Transverse colon (tissue), 4 donors: Measurements from ENCODE around the gene CDK5RAP3.
A peak's percentile ranks its signal among the peaks of the same experiment; 100 is the strongest.

Source experiments
- POLR2A ChIP-seq: fragments of 450-650 bp; IDR thresholded peaks from one replicate; pipeline ENCODE4 v1.6.1; 2016; ENCODE audit warnings: antibody characterized with exemption, mild to moderate bottlenecking, moderate library complexity
- POLR2AphosphoS5 ChIP-seq, 3 donors: sonication (generic); formaldehyde crosslinking; IDR thresholded peaks; one replicate each; pipeline ENCODE4 v1.6.1; 2016; ENCODE audit warnings: antibody characterized with exemption in 3 of 3
- TF ChIP-seq, protein P1 (sequence below), 5 experiments: fragments of 200-600 bp in 3 of 5; fragments of 450-650 bp in 2 of 5; sonication (generic) in 3 of 5; IDR thresholded peaks; 1 replicate in 2 of 5; 2 replicates in 3 of 5; pipeline ENCODE4 v1.5.1; 2016 to 2017; ENCODE audit warnings: antibody characterized with exemption in 5 of 5, inconsistent platforms in 3 of 5, mild to moderate bottlenecking in 2 of 5, moderate library complexity in 1 of 5

DNA sequence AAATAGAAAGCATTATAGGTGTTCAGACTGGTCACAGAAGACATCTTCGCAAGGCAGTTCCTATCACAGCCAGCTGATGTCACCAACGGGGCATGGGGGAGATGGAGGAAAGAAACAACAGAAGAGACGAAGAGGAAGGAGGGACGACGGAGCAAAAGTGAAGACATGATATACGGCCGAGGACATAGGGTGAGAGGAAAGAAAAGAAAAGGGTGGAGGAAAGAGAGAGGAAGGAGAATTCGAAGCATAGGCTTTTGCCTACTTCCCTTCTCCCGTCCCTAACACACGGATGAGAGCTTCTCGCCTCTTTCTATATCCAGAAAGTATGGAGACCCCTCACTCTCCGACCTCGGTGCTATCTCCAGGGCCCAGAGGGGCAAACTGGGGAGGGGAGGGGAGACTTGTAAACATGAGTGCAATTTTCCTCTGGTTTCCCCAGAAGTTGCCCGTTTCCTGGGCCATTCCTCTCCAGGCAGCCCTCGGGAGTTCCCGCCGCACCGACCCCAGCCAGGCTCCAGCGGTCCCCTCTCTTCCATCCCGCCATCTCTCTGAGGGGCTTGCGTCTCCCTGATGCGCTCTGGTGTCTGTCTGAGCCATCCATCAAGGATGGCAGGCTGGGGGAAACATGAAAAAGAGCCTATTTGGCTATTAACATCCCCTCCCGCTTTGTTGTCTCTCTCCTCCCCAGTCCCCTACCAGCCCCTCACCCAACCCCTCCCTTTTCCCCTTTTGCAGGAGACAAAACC is 40.7 kb downstream of the CDK5RAP3 start:
- TF ChIP-seq, protein P1, sequence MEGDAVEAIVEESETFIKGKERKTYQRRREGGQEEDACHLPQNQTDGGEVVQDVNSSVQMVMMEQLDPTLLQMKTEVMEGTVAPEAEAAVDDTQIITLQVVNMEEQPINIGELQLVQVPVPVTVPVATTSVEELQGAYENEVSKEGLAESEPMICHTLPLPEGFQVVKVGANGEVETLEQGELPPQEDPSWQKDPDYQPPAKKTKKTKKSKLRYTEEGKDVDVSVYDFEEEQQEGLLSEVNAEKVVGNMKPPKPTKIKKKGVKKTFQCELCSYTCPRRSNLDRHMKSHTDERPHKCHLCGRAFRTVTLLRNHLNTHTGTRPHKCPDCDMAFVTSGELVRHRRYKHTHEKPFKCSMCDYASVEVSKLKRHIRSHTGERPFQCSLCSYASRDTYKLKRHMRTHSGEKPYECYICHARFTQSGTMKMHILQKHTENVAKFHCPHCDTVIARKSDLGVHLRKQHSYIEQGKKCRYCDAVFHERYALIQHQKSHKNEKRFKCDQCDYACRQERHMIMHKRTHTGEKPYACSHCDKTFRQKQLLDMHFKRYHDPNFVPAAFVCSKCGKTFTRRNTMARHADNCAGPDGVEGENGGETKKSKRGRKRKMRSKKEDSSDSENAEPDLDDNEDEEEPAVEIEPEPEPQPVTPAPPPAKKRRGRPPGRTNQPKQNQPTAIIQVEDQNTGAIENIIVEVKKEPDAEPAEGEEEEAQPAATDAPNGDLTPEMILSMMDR (IDR thresholded peaks at IDR 0.05), result peak; percentile 24 to 40 (median 36)
- no peak for TF ChIP-seq POLR2AphosphoS5 (IDR thresholded peaks at IDR 0.05)
- TF ChIP-seq POLR2A, result no peak
